Measurements from ENCODE around the gene KCNC3. TPM values are rescaled to one million over a fixed set of nuclear protein-coding genes. Genes with fewer than 3 reads are reported as not detected.

The KCNC3 gene
- total and polyA plus RNA-seq, 2 of the 13 experiments (the other 11 are each of a cell fraction or from before 2014, with no cell fraction given) = 0.29 to 1.7 TPM

GRCh38 chr19:50349277-50350057, 20.3 kb upstream of the KCNC3 start (continued):
- TF ChIP-seq ARID3A (IDR thresholded peaks at IDR 0.05; ENCODE audit: low read depth, low read length) (no peak), SOX6 (IDR thresholded peaks at IDR 0.05) (no peak), SOX6 (CRISPR knock-in tag; IDR thresholded peaks at IDR 0.05) (peak; percentile 59), MXI1 (IDR thresholded peaks at IDR 0.05; ENCODE audit: borderline replicate concordance, low read depth, low read length) (no peak), ZNF143 (CRISPR knock-in tag; IDR thresholded peaks at IDR 0.05) (peak; percentile 80), EZH2 (conservative IDR thresholded peaks at IDR 0.05; ENCODE audit: low read depth, low read length) (no peak), ZNF780A (CRISPR knock-in tag; IDR thresholded peaks at IDR 0.05) (no peak), ZNF256 (CRISPR knock-in tag; conservative IDR thresholded peaks at IDR 0.05) (no peak), ZNF605 (CRISPR knock-in tag; IDR thresholded peaks at IDR 0.05) (no peak), ZNF572 (CRISPR knock-in tag; IDR thresholded peaks at IDR 0.05) (no peak), PPARG (CRISPR knock-in tag; conservative IDR thresholded peaks at IDR 0.05) (no peak), ASH2L (IDR thresholded peaks at IDR 0.05; ENCODE audit: insufficient read length, low read depth, low read length) (peak; percentile 58), ELF1 (CRISPR knock-in tag; IDR thresholded peaks at IDR 0.05) (peak; percentile 59; the same call in 1 of the 2 replicates), HOXA5 (CRISPR knock-in tag; IDR thresholded peaks at IDR 0.05) (no peak), GATAD1 (CRISPR knock-in tag; IDR thresholded peaks at IDR 0.05) (no peak)
- TF ChIP-seq, protein P1, sequence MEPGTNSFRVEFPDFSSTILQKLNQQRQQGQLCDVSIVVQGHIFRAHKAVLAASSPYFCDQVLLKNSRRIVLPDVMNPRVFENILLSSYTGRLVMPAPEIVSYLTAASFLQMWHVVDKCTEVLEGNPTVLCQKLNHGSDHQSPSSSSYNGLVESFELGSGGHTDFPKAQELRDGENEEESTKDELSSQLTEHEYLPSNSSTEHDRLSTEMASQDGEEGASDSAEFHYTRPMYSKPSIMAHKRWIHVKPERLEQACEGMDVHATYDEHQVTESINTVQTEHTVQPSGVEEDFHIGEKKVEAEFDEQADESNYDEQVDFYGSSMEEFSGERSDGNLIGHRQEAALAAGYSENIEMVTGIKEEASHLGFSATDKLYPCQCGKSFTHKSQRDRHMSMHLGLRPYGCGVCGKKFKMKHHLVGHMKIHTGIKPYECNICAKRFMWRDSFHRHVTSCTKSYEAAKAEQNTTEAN (CRISPR knock-in tag; conservative IDR thresholded peaks at IDR 0.05) = no peak
- TF ChIP-seq, protein P2, sequence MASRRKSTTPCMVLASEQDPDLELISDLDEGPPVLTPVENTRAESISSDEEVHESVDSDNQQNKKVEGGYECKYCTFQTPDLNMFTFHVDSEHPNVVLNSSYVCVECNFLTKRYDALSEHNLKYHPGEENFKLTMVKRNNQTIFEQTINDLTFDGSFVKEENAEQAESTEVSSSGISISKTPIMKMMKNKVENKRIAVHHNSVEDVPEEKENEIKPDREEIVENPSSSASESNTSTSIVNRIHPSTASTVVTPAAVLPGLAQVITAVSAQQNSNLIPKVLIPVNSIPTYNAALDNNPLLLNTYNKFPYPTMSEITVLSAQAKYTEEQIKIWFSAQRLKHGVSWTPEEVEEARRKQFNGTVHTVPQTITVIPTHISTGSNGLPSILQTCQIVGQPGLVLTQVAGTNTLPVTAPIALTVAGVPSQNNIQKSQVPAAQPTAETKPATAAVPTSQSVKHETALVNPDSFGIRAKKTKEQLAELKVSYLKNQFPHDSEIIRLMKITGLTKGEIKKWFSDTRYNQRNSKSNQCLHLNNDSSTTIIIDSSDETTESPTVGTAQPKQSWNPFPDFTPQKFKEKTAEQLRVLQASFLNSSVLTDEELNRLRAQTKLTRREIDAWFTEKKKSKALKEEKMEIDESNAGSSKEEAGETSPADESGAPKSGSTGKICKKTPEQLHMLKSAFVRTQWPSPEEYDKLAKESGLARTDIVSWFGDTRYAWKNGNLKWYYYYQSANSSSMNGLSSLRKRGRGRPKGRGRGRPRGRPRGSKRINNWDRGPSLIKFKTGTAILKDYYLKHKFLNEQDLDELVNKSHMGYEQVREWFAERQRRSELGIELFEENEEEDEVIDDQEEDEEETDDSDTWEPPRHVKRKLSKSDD (CRISPR knock-in tag; IDR thresholded peaks at IDR 0.05; ENCODE audit: low read depth) = 0 out of 2 replicates have a peak, but pooled peaks have one; percentile 23
- TF ChIP-seq, protein P3, sequence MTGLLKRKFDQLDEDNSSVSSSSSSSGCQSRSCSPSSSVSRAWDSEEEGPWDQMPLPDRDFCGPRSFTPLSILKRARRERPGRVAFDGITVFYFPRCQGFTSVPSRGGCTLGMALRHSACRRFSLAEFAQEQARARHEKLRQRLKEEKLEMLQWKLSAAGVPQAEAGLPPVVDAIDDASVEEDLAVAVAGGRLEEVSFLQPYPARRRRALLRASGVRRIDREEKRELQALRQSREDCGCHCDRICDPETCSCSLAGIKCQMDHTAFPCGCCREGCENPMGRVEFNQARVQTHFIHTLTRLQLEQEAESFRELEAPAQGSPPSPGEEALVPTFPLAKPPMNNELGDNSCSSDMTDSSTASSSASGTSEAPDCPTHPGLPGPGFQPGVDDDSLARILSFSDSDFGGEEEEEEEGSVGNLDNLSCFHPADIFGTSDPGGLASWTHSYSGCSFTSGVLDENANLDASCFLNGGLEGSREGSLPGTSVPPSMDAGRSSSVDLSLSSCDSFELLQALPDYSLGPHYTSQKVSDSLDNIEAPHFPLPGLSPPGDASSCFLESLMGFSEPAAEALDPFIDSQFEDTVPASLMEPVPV (CRISPR knock-in tag; IDR thresholded peaks at IDR 0.05) = no peak
- TF ChIP-seq, protein P4, sequence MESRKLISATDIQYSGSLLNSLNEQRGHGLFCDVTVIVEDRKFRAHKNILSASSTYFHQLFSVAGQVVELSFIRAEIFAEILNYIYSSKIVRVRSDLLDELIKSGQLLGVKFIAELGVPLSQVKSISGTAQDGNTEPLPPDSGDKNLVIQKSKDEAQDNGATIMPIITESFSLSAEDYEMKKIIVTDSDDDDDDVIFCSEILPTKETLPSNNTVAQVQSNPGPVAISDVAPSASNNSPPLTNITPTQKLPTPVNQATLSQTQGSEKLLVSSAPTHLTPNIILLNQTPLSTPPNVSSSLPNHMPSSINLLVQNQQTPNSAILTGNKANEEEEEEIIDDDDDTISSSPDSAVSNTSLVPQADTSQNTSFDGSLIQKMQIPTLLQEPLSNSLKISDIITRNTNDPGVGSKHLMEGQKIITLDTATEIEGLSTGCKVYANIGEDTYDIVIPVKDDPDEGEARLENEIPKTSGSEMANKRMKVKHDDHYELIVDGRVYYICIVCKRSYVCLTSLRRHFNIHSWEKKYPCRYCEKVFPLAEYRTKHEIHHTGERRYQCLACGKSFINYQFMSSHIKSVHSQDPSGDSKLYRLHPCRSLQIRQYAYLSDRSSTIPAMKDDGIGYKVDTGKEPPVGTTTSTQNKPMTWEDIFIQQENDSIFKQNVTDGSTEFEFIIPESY (CRISPR knock-in tag; IDR thresholded peaks at IDR 0.05) = peak; percentile 10; the same call in 1 of the 2 replicates
- TF ChIP-seq, protein P5, sequence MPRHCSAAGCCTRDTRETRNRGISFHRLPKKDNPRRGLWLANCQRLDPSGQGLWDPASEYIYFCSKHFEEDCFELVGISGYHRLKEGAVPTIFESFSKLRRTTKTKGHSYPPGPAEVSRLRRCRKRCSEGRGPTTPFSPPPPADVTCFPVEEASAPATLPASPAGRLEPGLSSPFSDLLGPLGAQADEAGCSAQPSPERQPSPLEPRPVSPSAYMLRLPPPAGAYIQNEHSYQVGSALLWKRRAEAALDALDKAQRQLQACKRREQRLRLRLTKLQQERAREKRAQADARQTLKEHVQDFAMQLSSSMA (CRISPR knock-in tag; IDR thresholded peaks at IDR 0.05) = no peak

Data from HepG2 (cell line).